ENCODE results near the gene RPS26.

Gene RPS26

DNA sequence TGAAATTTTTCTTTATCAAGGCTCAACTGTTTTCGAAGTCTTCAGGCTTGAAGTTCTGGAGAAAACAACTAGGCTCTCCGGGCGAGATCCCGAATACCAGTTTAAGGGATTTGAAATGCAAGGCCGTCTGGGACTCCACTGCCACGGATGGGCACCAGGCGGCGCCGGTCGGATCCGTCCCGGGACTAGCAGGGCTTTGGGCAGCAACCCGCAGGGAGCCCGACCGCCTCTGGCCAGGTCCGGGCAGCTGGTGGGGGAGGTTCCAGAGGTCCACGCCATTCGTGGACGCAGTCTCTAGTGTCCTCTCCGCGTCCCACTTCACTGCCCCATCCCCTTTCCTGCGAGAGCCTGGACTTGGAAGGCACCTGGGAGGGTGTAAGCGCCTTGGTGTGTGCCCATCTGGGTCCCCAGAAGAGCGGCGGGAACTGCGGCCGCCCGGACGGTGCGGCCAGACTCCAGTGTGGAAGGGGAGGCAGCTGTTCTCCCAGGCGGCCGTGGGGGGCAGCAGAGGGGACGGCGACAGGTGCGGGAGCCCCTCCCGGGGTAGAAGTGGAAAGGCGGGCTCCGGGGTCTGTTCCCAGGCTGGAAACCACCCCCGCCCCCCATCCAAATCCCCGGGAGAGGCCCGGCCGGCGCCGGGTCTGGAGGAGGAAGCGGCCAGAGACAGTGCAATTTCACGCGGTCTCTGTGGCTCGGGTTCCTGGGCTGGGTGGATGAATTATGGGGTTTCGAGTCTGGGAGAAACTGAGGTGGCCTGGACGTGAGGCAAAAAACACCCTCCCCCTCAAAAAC is 37.4 kb downstream of the RPS26 start:
- H3K27ac Mint-ChIP-seq, result no peak overlapping the region
- peaks cover 19% of the 10 kb centered on the region for H3K4me1 Mint-ChIP-seq (ENCODE audit: low read depth)
- H3K4me3 Mint-ChIP-seq, result peak overlapping the region; percentile 78
- H3K36me3 Mint-ChIP-seq (ENCODE audit: low read depth), result no peaks in the 10 kb centered on the region
- peaks cover 13% of the 10 kb centered on the region for H3K27me3 Mint-ChIP-seq
- peak; percentile 73 for DNase-seq
- no peaks in the 10 kb centered on the region for H3K9me3 Mint-ChIP-seq

- peak within 1 kb of the TSS; percentile 26 for H3K27ac Mint-ChIP-seq
- peak; percentile 82 for DNase-seq
Observed at GRCh38 chr12:56079723-56080555, 38.2 kb downstream of the RPS26 start, which contains the start of gene ERBB3. ERBB3 (plus strand) TSS chr12:56080165; CDS start chr12:56080301, 136 bp downstream.

DNA sequence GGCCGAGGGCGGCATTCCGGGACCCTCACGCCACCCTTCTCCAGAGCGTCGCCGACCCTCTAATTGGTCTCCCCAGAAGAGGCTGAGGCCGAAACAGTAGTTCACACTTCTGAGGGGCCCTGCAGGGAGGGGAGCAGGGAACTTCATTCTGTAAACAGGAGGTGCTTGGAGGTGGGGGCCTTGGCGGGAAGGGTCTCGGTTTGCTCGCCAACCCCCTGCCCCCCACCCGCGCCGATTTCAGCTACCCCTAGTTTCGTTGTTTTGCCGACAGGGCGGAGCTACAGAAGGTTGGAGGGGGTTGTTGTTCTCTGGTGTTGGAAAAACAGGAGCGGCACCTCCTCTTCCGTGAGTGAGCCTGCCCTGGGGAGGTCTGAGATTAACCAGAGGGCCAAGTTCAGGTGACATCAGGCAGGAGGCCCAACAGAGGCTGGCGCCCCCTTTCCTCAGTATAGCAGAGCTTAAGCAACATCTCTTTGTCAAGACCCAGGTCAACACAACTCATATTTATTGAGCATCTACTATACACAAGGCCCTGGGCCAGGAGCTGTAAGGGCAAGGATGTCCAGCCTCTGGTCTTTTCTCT is 38.9 kb downstream of the RPS26 start:
- H3K9me3 Mint-ChIP-seq, result no peaks in the 10 kb centered on the region
- H3K4me1 Mint-ChIP-seq (ENCODE audit: low read depth), result peaks cover 19% of the 10 kb centered on the region
- H3K4me3 Mint-ChIP-seq, result peak overlapping the region; percentile 78
- no peaks in the 10 kb centered on the region for H3K36me3 Mint-ChIP-seq (ENCODE audit: low read depth)
- H3K27me3 Mint-ChIP-seq, result peaks cover 13% of the 10 kb centered on the region
- H3K27ac Mint-ChIP-seq, result peak overlapping the region; percentile 26
- DNase-seq, result no peak

More at GRCh38 chr12:56079723-56080555, 38.2 kb downstream of the RPS26 start, which contains the start of gene ERBB3:
- H3K9me3 Mint-ChIP-seq, result no peaks in the 10 kb centered on the region
- H3K27me3 Mint-ChIP-seq, result peaks cover 13% of the 10 kb centered on the region
- no peaks in the 10 kb centered on the region for H3K36me3 Mint-ChIP-seq (ENCODE audit: low read depth)
- peak within 1 kb of the TSS; percentile 78 for H3K4me3 Mint-ChIP-seq
- H3K4me1 Mint-ChIP-seq (ENCODE audit: low read depth), result peaks cover 19% of the 10 kb centered on the region

GRCh38 chr12:56081393-56082347 is 40.0 kb downstream of the RPS26 start:
- Mint-ChIP-seq H3K4me3 (no peak overlapping the region), H3K27me3 (peaks cover 13% of the 10 kb centered on the region), H3K4me1 (ENCODE audit: low read depth) (peaks cover 19% of the 10 kb centered on the region), H3K36me3 (ENCODE audit: low read depth) (no peaks in the 10 kb centered on the region), H3K9me3 (no peaks in the 10 kb centered on the region), H3K27ac (no peak overlapping the region)
- DNase-seq, result no peak

- DNase-seq, result no peak
- Mint-ChIP-seq H3K4me1 (ENCODE audit: low read depth) (peaks cover 19% of the 10 kb centered on the region), H3K9me3 (no peaks in the 10 kb centered on the region), H3K4me3 (no peak overlapping the region), H3K36me3 (ENCODE audit: low read depth) (no peaks in the 10 kb centered on the region), H3K27ac (no peak overlapping the region), H3K27me3 (peaks cover 13% of the 10 kb centered on the region)
Observed at GRCh38 chr12:56082382-56082781, 40.7 kb downstream of the RPS26 start.

DNA sequence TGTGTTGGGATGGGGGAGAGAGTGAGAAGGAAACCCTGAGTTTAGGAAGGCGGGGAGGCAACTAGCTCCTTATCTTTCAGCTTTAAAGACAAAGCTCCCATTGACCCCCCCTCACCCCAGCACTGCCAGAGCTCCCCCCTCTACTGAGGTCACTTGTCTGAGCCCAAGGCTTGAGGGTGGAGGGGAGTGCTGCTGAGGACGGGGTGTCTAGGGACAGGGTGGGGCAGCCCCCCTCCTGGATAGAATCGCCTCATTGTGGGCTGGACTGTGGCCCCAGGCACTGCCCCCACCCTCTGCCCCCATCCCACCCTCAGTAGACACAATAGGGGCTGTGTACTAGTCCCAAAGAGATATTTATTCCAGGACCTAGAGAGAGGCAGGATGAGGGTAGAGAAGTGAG is 41.2 kb downstream of the RPS26 start:
- Mint-ChIP-seq H3K36me3 (ENCODE audit: low read depth) (no peaks in the 10 kb centered on the region), H3K4me1 (ENCODE audit: low read depth) (peaks cover 19% of the 10 kb centered on the region), H3K4me3 (no peak overlapping the region), H3K27me3 (peaks cover 13% of the 10 kb centered on the region), H3K9me3 (no peaks in the 10 kb centered on the region), H3K27ac (no peak overlapping the region)
- no peak for DNase-seq

DNA sequence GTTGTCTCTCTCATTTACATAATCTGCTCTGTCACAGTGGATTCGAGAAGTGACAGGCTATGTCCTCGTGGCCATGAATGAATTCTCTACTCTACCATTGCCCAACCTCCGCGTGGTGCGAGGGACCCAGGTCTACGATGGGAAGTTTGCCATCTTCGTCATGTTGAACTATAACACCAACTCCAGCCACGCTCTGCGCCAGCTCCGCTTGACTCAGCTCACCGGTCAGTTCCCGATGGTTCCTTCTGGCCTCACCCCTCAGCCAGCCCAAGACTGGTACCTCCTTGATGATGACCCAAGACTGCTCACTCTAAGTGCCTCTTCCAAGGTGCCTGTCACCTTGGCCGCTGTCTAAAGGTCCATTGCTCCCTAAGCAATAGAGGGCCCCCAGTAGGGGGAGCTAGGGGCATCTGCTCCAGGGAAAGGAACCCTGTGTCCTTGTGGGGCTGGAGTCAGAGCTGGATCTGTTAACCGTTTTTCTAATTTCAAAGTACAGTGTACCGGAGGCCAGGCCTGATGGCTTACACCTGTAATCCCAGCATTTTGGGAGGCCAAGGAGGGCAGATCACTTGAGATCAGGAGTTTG is 43.3 kb downstream of the RPS26 start:
- H3K4me3 Mint-ChIP-seq, result no peak overlapping the region
- no peaks in the 10 kb centered on the region for H3K36me3 Mint-ChIP-seq (ENCODE audit: low read depth)
- no peak for DNase-seq
- H3K4me1 Mint-ChIP-seq (ENCODE audit: low read depth), result peaks cover 12% of the 10 kb centered on the region
- H3K27me3 Mint-ChIP-seq, result peaks cover 13% of the 10 kb centered on the region
- no peaks in the 10 kb centered on the region for H3K9me3 Mint-ChIP-seq
- H3K27ac Mint-ChIP-seq, result no peak overlapping the region

GRCh38 chr12:56086096-56086495 is 44.4 kb downstream of the RPS26 start:
- Mint-ChIP-seq H3K27me3 (peaks cover 8% of the 10 kb centered on the region), H3K4me1 (ENCODE audit: low read depth) (peaks cover 3% of the 10 kb centered on the region), H3K4me3 (no peak overlapping the region), H3K36me3 (ENCODE audit: low read depth) (no peaks in the 10 kb centered on the region), H3K9me3 (no peaks in the 10 kb centered on the region), H3K27ac (no peak overlapping the region)
- DNase-seq, result no peak

- no peaks in the 10 kb centered on the region for H3K36me3 Mint-ChIP-seq (ENCODE audit: low read depth)
- no peak overlapping the region for H3K27ac Mint-ChIP-seq
- peaks cover 3% of the 10 kb centered on the region for H3K27me3 Mint-ChIP-seq
- H3K9me3 Mint-ChIP-seq, result no peaks in the 10 kb centered on the region
- H3K4me3 Mint-ChIP-seq, result no peak overlapping the region
- no peaks in the 10 kb centered on the region for H3K4me1 Mint-ChIP-seq (ENCODE audit: low read depth)
- DNase-seq, result no peak
Observed at GRCh38 chr12:56086608-56087007, 44.9 kb downstream of the RPS26 start.

DNA sequence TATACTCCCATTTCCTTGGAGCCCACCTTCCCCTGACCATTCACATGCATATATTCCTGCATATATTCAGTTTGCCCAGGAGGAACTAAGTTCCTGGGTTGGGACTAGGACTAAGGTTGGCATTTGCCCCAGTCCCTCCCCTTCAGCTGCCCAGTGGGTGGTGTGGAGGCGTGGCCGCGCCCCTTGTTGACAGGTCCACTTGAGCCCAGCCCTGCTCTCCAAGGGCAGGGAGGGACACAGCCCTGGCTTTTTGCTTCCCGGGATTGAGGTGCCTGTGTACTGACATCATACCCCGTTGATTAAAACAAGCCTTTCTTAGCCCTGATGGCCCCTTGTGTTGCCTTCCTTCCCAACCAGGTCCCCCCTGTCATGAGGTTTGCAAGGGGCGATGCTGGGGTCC is 45.5 kb downstream of the RPS26 start:
- H3K4me3 Mint-ChIP-seq, result no peak overlapping the region
- H3K27me3 Mint-ChIP-seq, result no peaks in the 10 kb centered on the region

More for the DNA sequence above, 45.5 kb downstream of the RPS26 start:
- Mint-ChIP-seq H3K4me1 (ENCODE audit: low read depth) (no peaks in the 10 kb centered on the region), H3K27ac (no peak overlapping the region), H3K9me3 (no peaks in the 10 kb centered on the region), H3K36me3 (ENCODE audit: low read depth) (no peaks in the 10 kb centered on the region)
- DNase-seq, result no peak

All from activated T-cell treated with anti-CD3 and anti-CD28 coated beads, Interleukin-2, amount 50 U/mL, for 24 hours (primary cell).